Measurements from ENCODE around the gene MYL11. TPM values are rescaled to one million over a fixed set of nuclear protein-coding genes. Genes with fewer than 3 reads are reported as not detected.

Gene MYL11
- total RNA-seq, 4 donors from 2014 or later: 6.3 TPM; not detected in 3

- WGBS, 2 donors (ENCODE audit: low coverage in 1 of 2): 90% methylated on average over 8 of the region's 8 CpGs; no CpG with 5 or more reads in 1 of the 2 donors
- TF ChIP-seq EP300 (IDR thresholded peaks at IDR 0.05; ENCODE audit: low read depth): no peak
- TF ChIP-seq CTCF (IDR thresholded peaks at IDR 0.05): no peak
- no peak for TF ChIP-seq POLR2A (IDR thresholded peaks at IDR 0.05)
- no peak for TF ChIP-seq POLR2AphosphoS5 (IDR thresholded peaks at IDR 0.05)
- Histone ChIP-seq H3K27ac (peak overlapping the region; percentile 96 to 100 (median 100)), H3K27me3 (no peaks in the 10 kb centered on the region), H3K4me3 (no peak overlapping the region), H3K4me1 (peaks cover 10 to 22% (median 17%) of the 10 kb centered on the region in 4 donors), H3K9me3 (no peaks in the 10 kb centered on the region), H3K36me3 (no peaks in the 10 kb centered on the region)
- intact Hi-C loops (cut with DNase I; ENCODE audit: low total_unique reads): no loop called here
- no peak for DNase-seq
- in situ Hi-C loops (cut with MboI; ENCODE audit: low pct_ligation_motif_present in 1 of 4, low pct_unique_long_range_greater_than_20kb in 1 of 4, low sequenced_read_pairs in 3 of 4): no loop called here
These were observed 1.9 kb downstream of the MYL11 start for GRCh38 chr16:30376461-30376902.

GRCh38 chr16:30377050-30377811 is 2.6 kb downstream of the MYL11 start:
- peaks cover 10 to 20% (median 16%) of the 10 kb centered on the region in 4 donors for H3K4me1 ChIP-seq
- no peak for DNase-seq
- no peaks in the 10 kb centered on the region for H3K9me3 ChIP-seq
- in situ Hi-C loops (cut with MboI; ENCODE audit: low pct_ligation_motif_present in 1 of 4, low pct_unique_long_range_greater_than_20kb in 1 of 4, low sequenced_read_pairs in 3 of 4): no loop called here
- intact Hi-C loops (cut with DNase I; ENCODE audit: low total_unique reads): no loop called here
- WGBS, 2 donors (ENCODE audit: low coverage in 1 of 2): 19 to 30% methylated on average over 4 to 29 of the region's 29 CpGs
- H3K4me3 ChIP-seq: peak overlapping the region in 3 of 4 donors; percentile 61 to 68 (median 66)
- TF ChIP-seq CTCF (IDR thresholded peaks at IDR 0.05) (no peak), POLR2A (IDR thresholded peaks at IDR 0.05) (no peak), EP300 (IDR thresholded peaks at IDR 0.05; ENCODE audit: low read depth) (no peak), POLR2AphosphoS5 (IDR thresholded peaks at IDR 0.05) (no peak)
- H3K36me3 ChIP-seq: no peaks in the 10 kb centered on the region
- H3K27me3 ChIP-seq: no peaks in the 10 kb centered on the region
- H3K27ac ChIP-seq: peak overlapping the region; percentile 96 to 100 (median 100)

- H3K36me3 ChIP-seq: no peaks in the 10 kb centered on the region
- H3K9me3 ChIP-seq: no peaks in the 10 kb centered on the region
- peak; percentile 94 for DNase-seq
- TF ChIP-seq POLR2AphosphoS5 (IDR thresholded peaks at IDR 0.05) (peak in 2 of 3 donors; percentile 73 to 82), CTCF (IDR thresholded peaks at IDR 0.05) (no peak), EP300 (IDR thresholded peaks at IDR 0.05; ENCODE audit: low read depth) (no peak), POLR2A (IDR thresholded peaks at IDR 0.05) (peak; percentile 72)
- peak overlapping the region; percentile 96 to 100 (median 100) for H3K27ac ChIP-seq
- 1% methylated on average over 39 of the region's 39 CpGs; no CpG with 5 or more reads in 1 of the 2 donors for WGBS, 2 donors (ENCODE audit: low coverage in 1 of 2)
- intact Hi-C loops (cut with DNase I; ENCODE audit: low total_unique reads) (no loop called here), in situ Hi-C loops (cut with MboI; ENCODE audit: low pct_ligation_motif_present in 1 of 4, low pct_unique_long_range_greater_than_20kb in 1 of 4, low sequenced_read_pairs in 3 of 4) (no loop called here)
- H3K4me3 ChIP-seq: peak overlapping the region; percentile 34 to 68 (median 64)
- peaks cover 10 to 20% (median 16%) of the 10 kb centered on the region in 4 donors for H3K4me1 ChIP-seq
- H3K27me3 ChIP-seq: no peaks in the 10 kb centered on the region
These were observed 3.2 kb downstream of the MYL11 start for GRCh38 chr16:30377812-30378235.

GRCh38 chr16:30378236-30379157 is 3.9 kb downstream of the MYL11 start:
- 0 to 1% methylated on average over 11 to 46 of the region's 67 CpGs for WGBS, 2 donors (ENCODE audit: low coverage in 1 of 2)
- H3K4me3 ChIP-seq: peak overlapping the region; percentile 40 to 68 (median 64)

More at GRCh38 chr16:30378236-30379157, 3.9 kb downstream of the MYL11 start:
- intact Hi-C loops (cut with DNase I; ENCODE audit: low total_unique reads): no loop called here
- Histone ChIP-seq H3K9me3 (no peaks in the 10 kb centered on the region), H3K27me3 (no peaks in the 10 kb centered on the region), H3K4me1 (peaks cover 10 to 20% (median 16%) of the 10 kb centered on the region in 4 donors), H3K36me3 (no peaks in the 10 kb centered on the region), H3K27ac (peak overlapping the region; percentile 96 to 100 (median 100))
- TF ChIP-seq POLR2A (IDR thresholded peaks at IDR 0.05) (peak; percentile 74), EP300 (IDR thresholded peaks at IDR 0.05; ENCODE audit: low read depth) (no peak), CTCF (IDR thresholded peaks at IDR 0.05) (peak in 2 of 5 experiments; percentile 7 to 23), POLR2AphosphoS5 (IDR thresholded peaks at IDR 0.05) (peak; percentile 82 to 88 (median 83))
- in situ Hi-C loops (cut with MboI; ENCODE audit: low pct_ligation_motif_present in 1 of 4, low pct_unique_long_range_greater_than_20kb in 1 of 4, low sequenced_read_pairs in 3 of 4): no loop called here
- peak; percentile 100 for DNase-seq
